Subcutaneous preadipocyte (primary cell): ENCODE measurements around the gene TGFB1I1. TPM values are rescaled to one million over a fixed set of nuclear protein-coding genes. Genes with fewer than 3 reads are reported as not detected.

Experiments
- total RNA-seq: library from RNA; depleted of rRNA; stranded (reverse); fragments of >200 nt; gene quantifications from 2 replicates; pipeline ENCODE4 v1.2.3, GENCODE V29; 2012

Gene TGFB1I1
- 35.0 and 37.5 TPM in 2 replicates for total RNA-seq

GRCh38 chr16:31471875-31472708 is at the start of gene TGFB1I1:
TSS of gene TGFB1I1 (plus strand) at chr16:31472152. CDS start at chr16:31472189, 37 bp downstream.

GRCh38 chr16:31428279-31428597 is 43.7 kb upstream of the TGFB1I1 start, which contains the start of gene COX6A2:
TSS of gene COX6A2 (minus strand) at chr16:31428360. CDS start at chr16:31428325, 35 bp downstream.

GRCh38 chr16:31458844-31459686 is 12.9 kb upstream of the TGFB1I1 start, which contains the start of gene ARMC5:
TSS of gene ARMC5 (plus strand) at chr16:31459501. CDS start at chr16:31459525, 24 bp downstream.

GRCh38 chr16:31483081-31483480 is 11.1 kb downstream of the TGFB1I1 start, which contains the start of gene SLC5A2:
TSS of gene SLC5A2 (plus strand) at chr16:31483123. CDS start at chr16:31483137, 14 bp downstream.

GRCh38 chr16:31507929-31508705 is 36.2 kb downstream of the TGFB1I1 start, which contains the start of gene RUSF1:
TSS of gene RUSF1 (minus strand) at chr16:31508391. CDS start at chr16:31508373, 18 bp downstream.

Other genes starting within 250 kb of the TGFB1I1 start
- not detected in 2 replicates for gene ITGAM, start 212.2 kb upstream of the TGFB1I1 start, total RNA-seq
- gene ITGAX, start 117.0 kb upstream of the TGFB1I1 start, total RNA-seq, result 1.8 and 4.1 TPM in 2 replicates
- under 0.01 TPM in 1 of 2 replicates, not detected in the other for gene ITGAD, start 78.8 kb upstream of the TGFB1I1 start, total RNA-seq
- gene COX6A2, start 43.8 kb upstream of the TGFB1I1 start, total RNA-seq, result not detected in 2 replicates
- gene ZNF843, start 29.4 kb upstream of the TGFB1I1 start, total RNA-seq, result 0.37 and 0.39 TPM in 2 replicates
- gene ARMC5, start 12.7 kb upstream of the TGFB1I1 start, total RNA-seq, result 8.1 and 9.0 TPM in 2 replicates
- not detected in 2 replicates for gene SLC5A2, start 11.0 kb downstream of the TGFB1I1 start, total RNA-seq
- 38.6 and 61.0 TPM in 2 replicates for gene RUSF1, start 36.2 kb downstream of the TGFB1I1 start, total RNA-seq
- gene AHSP, start 55.7 kb downstream of the TGFB1I1 start, total RNA-seq, result not detected in 2 replicates